Astrocyte (in vitro differentiated cells and primary cell): ENCODE results near the gene NTN3. TPM values are rescaled to one million over a fixed set of nuclear protein-coding genes. Genes with fewer than 3 reads are reported as not detected.

Experiments
- DNase-seq: peaks from one replicate; pipeline ENCODE4 v3.0.0-alpha.2; 2010; ENCODE audit warnings: low read depth
- FAIRE-seq: peaks from 2 replicates; lab custom pipeline; 2011; peaks lifted over from hg19 to GRCh38; lab: Jason Lieb, UNC
- H2AFZ ChIP-seq: 2 replicates; pipeline ENCODE4 v1.6.0; 2012; ENCODE audit warnings: low read depth, low read length, inconsistent platforms
- H3K27ac ChIP-seq: 2 replicates; pipeline ENCODE4 v1.5.1; 2011; ENCODE audit warnings: low read depth, low read length, inconsistent platforms
- H3K27me3 ChIP-seq: 2 replicates; pipeline ENCODE4 v1.6.0; 2011; ENCODE audit warnings: low read length, inconsistent platforms; ENCODE audit not compliant: insufficient read depth
- H3K36me3 ChIP-seq: 2 replicates; pipeline ENCODE4 v1.5.1; 2011; ENCODE audit warnings: low read length, inconsistent platforms; ENCODE audit not compliant: insufficient read depth
- H3K4me1 ChIP-seq: 2 replicates; pipeline ENCODE4 v1.5.1; 2011; ENCODE audit warnings: low read length, inconsistent platforms; ENCODE audit not compliant: insufficient read depth
- H3K4me2 ChIP-seq: 2 replicates; pipeline ENCODE4 v1.6.0; 2012; ENCODE audit warnings: low read length, inconsistent platforms
- H3K4me3 ChIP-seq: 2 replicates; pipeline ENCODE4 v1.5.1; 2011; ENCODE audit warnings: low read depth, mild to moderate bottlenecking, low read length, inconsistent platforms; ENCODE audit not compliant: insufficient read depth
- H3K79me2 ChIP-seq: 2 replicates; pipeline ENCODE4 v1.6.0; 2012; ENCODE audit warnings: mild to moderate bottlenecking, low read length, inconsistent platforms; ENCODE audit not compliant: insufficient read depth
- H3K9ac ChIP-seq: 2 replicates; pipeline ENCODE4 v1.6.0; 2012; ENCODE audit warnings: mild to moderate bottlenecking, low read length, inconsistent platforms
- H3K9me3 ChIP-seq: 2 replicates; pipeline ENCODE4 v1.5.1; 2012; ENCODE audit warnings: low read depth, mild to moderate bottlenecking, low read length, inconsistent platforms; ENCODE audit not compliant: insufficient read depth
- H4K20me1 ChIP-seq: 2 replicates; pipeline ENCODE4 v1.6.0; 2012; ENCODE audit warnings: low read length, inconsistent platforms; ENCODE audit not compliant: insufficient read depth
- H3K27ac Mint-ChIP-seq: one replicate; pipeline ENCODE4 v1.8.0; 2021; ENCODE audit warnings: mild to moderate bottlenecking, mixed read lengths; ENCODE audit not compliant: unreplicated experiment
- H3K27me3 Mint-ChIP-seq: one replicate; pipeline ENCODE4 v1.8.0; 2021; ENCODE audit warnings: low read depth, mixed read lengths; ENCODE audit not compliant: unreplicated experiment
- H3K36me3 Mint-ChIP-seq: one replicate; pipeline ENCODE4 v1.8.0; 2021; ENCODE audit warnings: low read depth, mixed read lengths; ENCODE audit not compliant: unreplicated experiment
- H3K4me1 Mint-ChIP-seq: one replicate; pipeline ENCODE4 v1.8.0; 2021; ENCODE audit warnings: low read depth, mixed read lengths; ENCODE audit not compliant: unreplicated experiment
- H3K4me3 Mint-ChIP-seq: one replicate; pipeline ENCODE4 v1.8.0; 2021; ENCODE audit warnings: mild to moderate bottlenecking, moderate library complexity, mixed read lengths; ENCODE audit not compliant: unreplicated experiment
- H3K9me3 Mint-ChIP-seq: one replicate; pipeline ENCODE4 v1.8.0; 2021; ENCODE audit warnings: mild to moderate bottlenecking, mixed read lengths; ENCODE audit not compliant: unreplicated experiment
- EZH2 ChIP-seq: IDR thresholded peaks from 2 replicates; pipeline ENCODE4 v1.6.1; 2012; ENCODE audit warnings: mild to moderate bottlenecking, low read length, inconsistent platforms; ENCODE audit not compliant: insufficient read depth
- total RNA-seq: library from RNA; stranded (reverse); gene quantifications from 2 replicates; pipeline ENCODE4 v1.2.1, GENCODE V29; 2021
- TF ChIP-seq, protein P1 (sequence below): IDR thresholded peaks from 2 replicates; pipeline ENCODE4 v1.5.1; 2011; ENCODE audit warnings: low read depth, mild to moderate bottlenecking, inconsistent platforms, low read length, moderate library complexity; ENCODE audit not compliant: insufficient read depth

Gene NTN3
- total RNA-seq, 1 donor from 2014 or later: 1.1 TPM

DNA sequence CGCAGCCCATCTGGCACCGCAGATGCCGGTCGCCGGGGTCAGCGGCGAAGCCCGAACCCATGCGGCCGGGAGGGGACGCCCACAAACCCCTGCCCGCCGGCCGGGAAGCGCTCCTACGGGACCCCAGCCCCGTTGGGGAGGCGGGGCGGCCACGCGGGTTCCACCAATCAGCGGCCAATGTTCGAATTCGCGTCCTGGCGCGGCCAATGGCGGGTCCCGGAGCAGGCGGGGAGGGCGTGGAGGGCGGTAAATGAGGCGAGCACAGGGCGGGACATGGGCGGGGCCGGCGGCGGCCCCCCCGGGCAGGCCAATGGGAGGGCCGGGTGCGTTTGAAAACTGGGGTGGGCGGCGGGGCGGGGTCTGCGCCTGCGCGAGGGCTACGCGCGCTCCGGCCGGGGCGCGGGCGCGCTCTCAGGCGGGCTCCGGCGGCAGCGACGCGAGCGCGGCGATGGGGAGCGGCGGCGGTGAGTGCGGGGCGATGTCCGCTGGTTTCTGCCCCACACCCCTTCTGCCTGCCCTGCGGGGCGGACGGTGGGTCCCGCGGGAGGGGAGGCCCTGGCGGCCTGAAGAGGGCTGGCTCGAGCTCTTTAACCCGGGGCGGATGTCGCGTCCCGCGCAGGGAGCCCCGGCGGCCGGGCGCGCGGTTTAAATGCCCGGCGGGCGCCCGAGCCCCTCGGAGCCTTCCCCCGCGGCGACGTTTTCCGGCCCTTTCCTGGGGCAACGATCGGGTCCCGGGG lies 41.9 kb upstream of the NTN3 start, which contains the start of gene CCNF:
CCNF (plus strand) TSS at position 414 of the 737 bp plus-strand sequence; CDS start at position 449, 35 bp downstream.
- no peak within 1 kb of the TSS for H3K27ac Mint-ChIP-seq
- H3K27ac ChIP-seq: peak within 1 kb of the TSS; percentile 68
- peaks cover 6% of the 10 kb centered on the region for H3K4me1 Mint-ChIP-seq

DNA sequence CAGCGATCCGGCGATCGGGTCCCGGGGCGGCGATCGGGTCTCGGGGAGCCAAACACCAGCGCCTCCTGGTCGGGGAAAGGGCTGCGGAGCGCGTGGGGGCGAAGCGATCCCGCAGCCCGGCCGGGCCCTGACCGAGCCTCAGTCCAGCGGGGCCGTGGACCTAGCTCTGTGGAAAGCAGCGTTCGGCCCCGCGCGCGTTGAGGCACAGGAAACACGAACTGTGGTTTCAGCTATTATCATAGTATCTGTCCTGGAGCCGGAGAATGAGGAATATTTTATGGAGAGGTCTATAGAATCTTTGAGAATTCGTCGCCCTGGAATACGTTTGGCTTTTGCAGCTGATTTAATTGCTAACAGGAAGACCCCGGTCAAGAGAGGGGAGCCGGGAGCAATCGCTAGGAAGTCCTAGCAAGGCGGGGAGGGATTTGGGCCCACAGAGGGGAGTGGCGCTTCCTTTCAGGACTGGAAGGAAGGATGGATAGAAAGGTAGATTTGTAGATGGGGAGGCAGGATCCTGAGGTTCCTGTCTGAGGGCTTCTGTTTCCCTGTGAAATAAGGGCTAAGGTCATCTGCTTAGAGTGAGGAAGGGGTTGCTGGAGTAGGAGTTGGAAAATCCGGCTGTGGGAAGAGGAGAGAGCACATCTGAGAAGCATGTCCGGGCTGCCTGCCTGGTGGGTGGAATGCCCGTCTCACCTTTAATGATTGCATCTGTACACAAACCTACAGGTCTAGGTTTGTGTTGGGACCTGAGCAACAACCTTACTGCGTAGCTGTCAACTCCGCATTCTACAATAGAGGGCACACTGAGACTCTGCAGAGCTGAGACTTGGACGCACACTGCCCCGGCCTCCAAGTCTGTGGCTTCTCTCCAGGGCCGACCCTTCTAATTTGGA lies 41.1 kb upstream of the NTN3 start:
- Mint-ChIP-seq H3K27me3 (peaks cover 17% of the 10 kb centered on the region), H3K27ac (no peak overlapping the region), H3K4me1 (peaks cover 6% of the 10 kb centered on the region), H3K9me3 (no peaks in the 10 kb centered on the region), H3K4me3 (peak overlapping the region; percentile 86), H3K36me3 (peaks cover 2% of the 10 kb centered on the region)
- no peak for DNase-seq
- Histone ChIP-seq H3K4me3 (peak overlapping the region; percentile 80), H2AFZ (peak overlapping the region; percentile 70), H3K9ac (peak overlapping the region; percentile 83), H3K27ac (peak overlapping the region; percentile 51), H4K20me1 (peaks cover 15% of the 10 kb centered on the region), H3K4me2 (peak overlapping the region; percentile 93), H3K27me3 (no peaks in the 10 kb centered on the region), H3K9me3 (no peaks in the 10 kb centered on the region), H3K79me2 (peaks cover 45% of the 10 kb centered on the region), H3K36me3 (peaks cover 8% of the 10 kb centered on the region), H3K4me1 (peaks cover 11% of the 10 kb centered on the region)
- FAIRE-seq: no peak
- no peak for TF ChIP-seq EZH2
- TF ChIP-seq, protein P1, sequence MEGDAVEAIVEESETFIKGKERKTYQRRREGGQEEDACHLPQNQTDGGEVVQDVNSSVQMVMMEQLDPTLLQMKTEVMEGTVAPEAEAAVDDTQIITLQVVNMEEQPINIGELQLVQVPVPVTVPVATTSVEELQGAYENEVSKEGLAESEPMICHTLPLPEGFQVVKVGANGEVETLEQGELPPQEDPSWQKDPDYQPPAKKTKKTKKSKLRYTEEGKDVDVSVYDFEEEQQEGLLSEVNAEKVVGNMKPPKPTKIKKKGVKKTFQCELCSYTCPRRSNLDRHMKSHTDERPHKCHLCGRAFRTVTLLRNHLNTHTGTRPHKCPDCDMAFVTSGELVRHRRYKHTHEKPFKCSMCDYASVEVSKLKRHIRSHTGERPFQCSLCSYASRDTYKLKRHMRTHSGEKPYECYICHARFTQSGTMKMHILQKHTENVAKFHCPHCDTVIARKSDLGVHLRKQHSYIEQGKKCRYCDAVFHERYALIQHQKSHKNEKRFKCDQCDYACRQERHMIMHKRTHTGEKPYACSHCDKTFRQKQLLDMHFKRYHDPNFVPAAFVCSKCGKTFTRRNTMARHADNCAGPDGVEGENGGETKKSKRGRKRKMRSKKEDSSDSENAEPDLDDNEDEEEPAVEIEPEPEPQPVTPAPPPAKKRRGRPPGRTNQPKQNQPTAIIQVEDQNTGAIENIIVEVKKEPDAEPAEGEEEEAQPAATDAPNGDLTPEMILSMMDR: no peak

More for the DNA sequence above, 41.9 kb upstream of the NTN3 start, which contains the start of gene CCNF:
- FAIRE-seq: no peak
- H3K79me2 ChIP-seq: peaks cover 45% of the 10 kb centered on the region
- peak within 1 kb of the TSS; percentile 100 for H2AFZ ChIP-seq
- H3K4me3 ChIP-seq: peak within 1 kb of the TSS; percentile 80
- H3K9me3 ChIP-seq: no peaks in the 10 kb centered on the region
- DNase-seq: peak; percentile 81
- H3K4me1 ChIP-seq: peaks cover 11% of the 10 kb centered on the region
- H3K27me3 ChIP-seq: no peaks in the 10 kb centered on the region
- Mint-ChIP-seq H3K9me3 (no peaks in the 10 kb centered on the region), H3K36me3 (peaks cover 2% of the 10 kb centered on the region), H3K27me3 (peaks cover 20% of the 10 kb centered on the region), H3K4me3 (peak within 1 kb of the TSS; percentile 86)
- TF ChIP-seq, protein P1: no peak
- no peak for TF ChIP-seq EZH2
- peak within 1 kb of the TSS; percentile 86 for H3K9ac ChIP-seq
- peaks cover 15% of the 10 kb centered on the region for H4K20me1 ChIP-seq
- H3K36me3 ChIP-seq: peaks cover 6% of the 10 kb centered on the region
- H3K4me2 ChIP-seq: peak within 1 kb of the TSS; percentile 93
